HEK293 (cell line): ENCODE results near the gene AGT.

Experiments used
- CTCF ChIA-PET: fragments of 350-600 bp; formaldehyde crosslinking; extraction: SDS; loops from one replicate; lab custom pipeline; 2021; ENCODE audit warnings: antibody characterized with exemption; lab: Yijun Ruan, JAX
- POLR2A ChIA-PET: fragments of 300-600 bp; formaldehyde crosslinking; extraction: SDS; loops from one replicate; lab custom pipeline; 2020; ENCODE audit warnings: antibody characterized with exemption, inconsistent platforms; lab: Yijun Ruan, JAX
- H3K27ac ChIP-seq: fragments of 200-500 bp; sonication (Bioruptor generic); 2 replicates; pipeline ENCODE4 v1.5.1; 2014; ENCODE audit warnings: low read depth, low read length, control low read depth, inconsistent platforms; ENCODE audit errors: extremely low read depth
- H3K36me3 ChIP-seq, 2 experiments: fragments of 200-500 bp in 1 of 2; sonication (Bioruptor generic) in 1 of 2; 1 replicate in 1 of 2; 2 replicates in 1 of 2; pipeline ENCODE4 v1.5.1; 2014 to 2017; ENCODE audit warnings: inconsistent platforms in 2 of 2, low read length in 2 of 2; ENCODE audit not compliant: control insufficient read depth in 2 of 2, insufficient read depth in 1 of 2
- H3K4me1 ChIP-seq: fragments of 200-500 bp; sonication (Bioruptor generic); 2 replicates; pipeline ENCODE4 v1.5.1; 2014; ENCODE audit warnings: mild to moderate bottlenecking, low read length, inconsistent platforms; ENCODE audit not compliant: control insufficient read depth, insufficient read depth
- H3K4me3 ChIP-seq: 2 replicates; pipeline ENCODE4 v1.5.1; 2011; ENCODE audit warnings: low read depth, mild to moderate bottlenecking, control low read depth, low read length, moderate library complexity
- H3K9me3 ChIP-seq: fragments of 200-500 bp; sonication (Bioruptor generic); 2 replicates; pipeline ENCODE4 v1.5.1; 2014; ENCODE audit warnings: low read depth, low read length, inconsistent platforms; ENCODE audit not compliant: control insufficient read depth, insufficient read depth
- ZIC2 ChIP-seq: fragments of 450-650 bp; formaldehyde crosslinking; IDR thresholded peaks from 2 replicates; pipeline ENCODE4 v1.5.1; 2016; ENCODE audit warnings: missing biosample characterization, missing genetic modification characterization
- ZNF174 ChIP-seq: fragments of 450-650 bp; formaldehyde crosslinking; IDR thresholded peaks from 2 replicates; pipeline ENCODE4 v1.5.0; 2017; ENCODE audit warnings: missing biosample characterization, mild to moderate bottlenecking, missing genetic modification characterization
- ZNF214 ChIP-seq: fragments of 450-650 bp; formaldehyde crosslinking; IDR thresholded peaks from 2 replicates; pipeline ENCODE4 v1.5.1; 2017; ENCODE audit warnings: missing biosample characterization, mild to moderate bottlenecking, missing genetic modification characterization, borderline replicate concordance
- ZNF544 ChIP-seq: fragments of 450-650 bp; formaldehyde crosslinking; IDR thresholded peaks from 2 replicates; pipeline ENCODE4 v1.5.0; 2017; ENCODE audit warnings: missing biosample characterization, missing genetic modification characterization
- ZNF624 ChIP-seq: fragments of 450-650 bp; formaldehyde crosslinking; IDR thresholded peaks from 2 replicates; pipeline ENCODE4 v1.5.1; 2017; ENCODE audit warnings: missing biosample characterization, missing genetic modification characterization
- TF ChIP-seq, protein P1 (sequence below): fragments of 450-650 bp; formaldehyde crosslinking; IDR thresholded peaks from 2 replicates; pipeline ENCODE4 v1.5.1; 2016; ENCODE audit warnings: missing biosample characterization, missing genetic modification characterization
- TF ChIP-seq, protein P2 (sequence below): fragments of 450-650 bp; IDR thresholded peaks from 2 replicates; pipeline ENCODE4 v1.5.1; 2018; ENCODE audit warnings: missing biosample characterization, mild to moderate bottlenecking, missing genetic modification characterization
- TF ChIP-seq, protein P3 (sequence below): fragments of 450-650 bp; formaldehyde crosslinking; IDR thresholded peaks from 2 replicates; pipeline ENCODE4 v1.5.1; 2016; ENCODE audit warnings: missing biosample characterization, missing genetic modification characterization, borderline replicate concordance
- TF ChIP-seq, protein P4 (sequence below): fragments of 450-650 bp; formaldehyde crosslinking; IDR thresholded peaks from 2 replicates; pipeline ENCODE4 v1.5.1; 2017; ENCODE audit warnings: missing biosample characterization, mild to moderate bottlenecking, missing genetic modification characterization, moderate library complexity
- TF ChIP-seq, protein P5 (sequence below): fragments of 450-650 bp; formaldehyde crosslinking; conservative IDR thresholded peaks from 2 replicates; pipeline ENCODE4 v1.5.1; 2016; ENCODE audit warnings: low read depth, missing biosample characterization, missing genetic modification characterization

Gene AGT

DNA sequence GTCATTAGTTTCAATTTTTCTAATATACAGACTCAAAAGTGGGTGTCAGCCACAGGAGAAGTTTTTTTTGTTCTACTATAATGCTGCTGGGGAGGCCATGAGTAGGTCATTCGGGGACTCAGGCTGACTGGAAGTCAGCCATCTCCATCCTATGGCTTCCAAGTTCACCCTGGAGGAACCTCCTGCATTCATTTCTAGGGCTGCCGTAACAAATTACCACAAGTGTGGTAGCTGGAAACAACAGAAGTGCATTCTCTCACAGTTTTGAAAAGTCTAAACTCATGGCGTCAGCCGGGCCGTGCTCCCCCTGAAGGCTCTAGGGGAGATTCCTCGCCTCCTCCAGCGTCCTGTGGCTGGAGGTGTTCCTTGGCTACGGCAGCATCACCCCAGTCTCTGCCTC is 17.7 kb downstream of the AGT start (continued):
- TF ChIP-seq, protein P1, sequence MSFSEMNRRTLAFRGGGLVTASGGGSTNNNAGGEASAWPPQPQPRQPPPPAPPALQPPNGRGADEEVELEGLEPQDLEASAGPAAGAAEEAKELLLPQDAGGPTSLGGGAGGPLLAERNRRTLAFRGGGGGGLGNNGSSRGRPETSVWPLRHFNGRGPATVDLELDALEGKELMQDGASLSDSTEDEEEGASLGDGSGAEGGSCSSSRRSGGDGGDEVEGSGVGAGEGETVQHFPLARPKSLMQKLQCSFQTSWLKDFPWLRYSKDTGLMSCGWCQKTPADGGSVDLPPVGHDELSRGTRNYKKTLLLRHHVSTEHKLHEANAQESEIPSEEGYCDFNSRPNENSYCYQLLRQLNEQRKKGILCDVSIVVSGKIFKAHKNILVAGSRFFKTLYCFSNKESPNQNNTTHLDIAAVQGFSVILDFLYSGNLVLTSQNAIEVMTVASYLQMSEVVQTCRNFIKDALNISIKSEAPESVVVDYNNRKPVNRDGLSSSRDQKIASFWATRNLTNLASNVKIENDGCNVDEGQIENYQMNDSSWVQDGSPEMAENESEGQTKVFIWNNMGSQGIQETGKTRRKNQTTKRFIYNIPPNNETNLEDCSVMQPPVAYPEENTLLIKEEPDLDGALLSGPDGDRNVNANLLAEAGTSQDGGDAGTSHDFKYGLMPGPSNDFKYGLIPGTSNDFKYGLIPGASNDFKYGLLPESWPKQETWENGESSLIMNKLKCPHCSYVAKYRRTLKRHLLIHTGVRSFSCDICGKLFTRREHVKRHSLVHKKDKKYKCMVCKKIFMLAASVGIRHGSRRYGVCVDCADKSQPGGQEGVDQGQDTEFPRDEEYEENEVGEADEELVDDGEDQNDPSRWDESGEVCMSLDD (tag by site-specific recombination), result no peak
- no peak for TF ChIP-seq ZNF624

DNA sequence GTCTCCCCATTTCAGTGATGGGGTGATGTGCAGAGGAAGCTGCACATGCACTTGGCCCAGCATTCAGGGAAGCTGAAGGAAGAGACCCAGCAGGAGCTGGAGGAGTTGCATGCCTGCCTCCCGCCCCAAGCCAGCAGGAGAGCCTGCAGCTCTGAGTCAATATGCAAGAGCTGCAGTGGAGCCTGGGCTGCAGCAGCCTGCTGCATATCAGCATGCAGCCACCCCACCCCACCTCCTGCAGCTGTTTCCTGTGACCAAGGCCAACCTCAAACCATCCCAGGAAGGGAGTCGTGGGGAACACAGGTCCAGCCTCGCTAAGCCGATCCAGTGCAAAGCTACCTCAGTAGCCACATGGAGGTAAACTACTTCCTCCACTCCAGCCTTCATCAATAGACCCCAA is 18.9 kb downstream of the AGT start:
- Histone ChIP-seq H3K4me3 (no peak overlapping the region), H3K4me1 (no peaks in the 10 kb centered on the region), H3K9me3 (no peaks in the 10 kb centered on the region), H3K36me3 (peaks cover 19 to 43% of the 10 kb centered on the region in 2 experiments), H3K27ac (no peak overlapping the region)
- TF ChIP-seq, protein P2, sequence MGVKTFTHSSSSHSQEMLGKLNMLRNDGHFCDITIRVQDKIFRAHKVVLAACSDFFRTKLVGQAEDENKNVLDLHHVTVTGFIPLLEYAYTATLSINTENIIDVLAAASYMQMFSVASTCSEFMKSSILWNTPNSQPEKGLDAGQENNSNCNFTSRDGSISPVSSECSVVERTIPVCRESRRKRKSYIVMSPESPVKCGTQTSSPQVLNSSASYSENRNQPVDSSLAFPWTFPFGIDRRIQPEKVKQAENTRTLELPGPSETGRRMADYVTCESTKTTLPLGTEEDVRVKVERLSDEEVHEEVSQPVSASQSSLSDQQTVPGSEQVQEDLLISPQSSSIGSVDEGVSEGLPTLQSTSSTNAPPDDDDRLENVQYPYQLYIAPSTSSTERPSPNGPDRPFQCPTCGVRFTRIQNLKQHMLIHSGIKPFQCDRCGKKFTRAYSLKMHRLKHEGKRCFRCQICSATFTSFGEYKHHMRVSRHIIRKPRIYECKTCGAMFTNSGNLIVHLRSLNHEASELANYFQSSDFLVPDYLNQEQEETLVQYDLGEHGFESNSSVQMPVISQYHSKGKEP (tag by site-specific recombination), result peak; percentile 94
- TF ChIP-seq, protein P3, sequence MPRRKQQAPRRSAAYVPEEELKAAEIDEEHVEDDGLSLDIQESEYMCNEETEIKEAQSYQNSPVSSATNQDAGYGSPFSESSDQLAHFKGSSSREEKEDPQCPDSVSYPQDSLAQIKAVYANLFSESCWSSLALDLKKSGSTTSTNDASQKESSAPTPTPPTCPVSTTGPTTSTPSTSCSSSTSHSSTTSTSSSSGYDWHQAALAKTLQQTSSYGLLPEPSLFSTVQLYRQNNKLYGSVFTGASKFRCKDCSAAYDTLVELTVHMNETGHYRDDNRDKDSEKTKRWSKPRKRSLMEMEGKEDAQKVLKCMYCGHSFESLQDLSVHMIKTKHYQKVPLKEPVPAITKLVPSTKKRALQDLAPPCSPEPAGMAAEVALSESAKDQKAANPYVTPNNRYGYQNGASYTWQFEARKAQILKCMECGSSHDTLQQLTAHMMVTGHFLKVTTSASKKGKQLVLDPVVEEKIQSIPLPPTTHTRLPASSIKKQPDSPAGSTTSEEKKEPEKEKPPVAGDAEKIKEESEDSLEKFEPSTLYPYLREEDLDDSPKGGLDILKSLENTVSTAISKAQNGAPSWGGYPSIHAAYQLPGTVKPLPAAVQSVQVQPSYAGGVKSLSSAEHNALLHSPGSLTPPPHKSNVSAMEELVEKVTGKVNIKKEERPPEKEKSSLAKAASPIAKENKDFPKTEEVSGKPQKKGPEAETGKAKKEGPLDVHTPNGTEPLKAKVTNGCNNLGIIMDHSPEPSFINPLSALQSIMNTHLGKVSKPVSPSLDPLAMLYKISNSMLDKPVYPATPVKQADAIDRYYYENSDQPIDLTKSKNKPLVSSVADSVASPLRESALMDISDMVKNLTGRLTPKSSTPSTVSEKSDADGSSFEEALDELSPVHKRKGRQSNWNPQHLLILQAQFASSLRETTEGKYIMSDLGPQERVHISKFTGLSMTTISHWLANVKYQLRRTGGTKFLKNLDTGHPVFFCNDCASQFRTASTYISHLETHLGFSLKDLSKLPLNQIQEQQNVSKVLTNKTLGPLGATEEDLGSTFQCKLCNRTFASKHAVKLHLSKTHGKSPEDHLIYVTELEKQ, result no peak
- TF ChIP-seq ZNF174 (tag by site-specific recombination) (no peak), ZIC2 (tag by site-specific recombination) (peak; percentile 69), ZNF544 (tag by site-specific recombination) (no peak), ZNF214 (no peak)
- TF ChIP-seq, protein P4, sequence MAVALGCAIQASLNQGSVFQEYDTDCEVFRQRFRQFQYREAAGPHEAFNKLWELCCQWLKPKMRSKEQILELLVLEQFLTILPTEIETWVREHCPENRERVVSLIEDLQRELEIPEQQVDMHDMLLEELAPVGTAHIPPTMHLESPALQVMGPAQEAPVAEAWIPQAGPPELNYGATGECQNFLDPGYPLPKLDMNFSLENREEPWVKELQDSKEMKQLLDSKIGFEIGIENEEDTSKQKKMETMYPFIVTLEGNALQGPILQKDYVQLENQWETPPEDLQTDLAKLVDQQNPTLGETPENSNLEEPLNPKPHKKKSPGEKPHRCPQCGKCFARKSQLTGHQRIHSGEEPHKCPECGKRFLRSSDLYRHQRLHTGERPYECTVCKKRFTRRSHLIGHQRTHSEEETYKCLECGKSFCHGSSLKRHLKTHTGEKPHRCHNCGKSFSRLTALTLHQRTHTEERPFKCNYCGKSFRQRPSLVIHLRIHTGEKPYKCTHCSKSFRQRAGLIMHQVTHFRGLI (tag by site-specific recombination), result no peak
- TF ChIP-seq, protein P5, sequence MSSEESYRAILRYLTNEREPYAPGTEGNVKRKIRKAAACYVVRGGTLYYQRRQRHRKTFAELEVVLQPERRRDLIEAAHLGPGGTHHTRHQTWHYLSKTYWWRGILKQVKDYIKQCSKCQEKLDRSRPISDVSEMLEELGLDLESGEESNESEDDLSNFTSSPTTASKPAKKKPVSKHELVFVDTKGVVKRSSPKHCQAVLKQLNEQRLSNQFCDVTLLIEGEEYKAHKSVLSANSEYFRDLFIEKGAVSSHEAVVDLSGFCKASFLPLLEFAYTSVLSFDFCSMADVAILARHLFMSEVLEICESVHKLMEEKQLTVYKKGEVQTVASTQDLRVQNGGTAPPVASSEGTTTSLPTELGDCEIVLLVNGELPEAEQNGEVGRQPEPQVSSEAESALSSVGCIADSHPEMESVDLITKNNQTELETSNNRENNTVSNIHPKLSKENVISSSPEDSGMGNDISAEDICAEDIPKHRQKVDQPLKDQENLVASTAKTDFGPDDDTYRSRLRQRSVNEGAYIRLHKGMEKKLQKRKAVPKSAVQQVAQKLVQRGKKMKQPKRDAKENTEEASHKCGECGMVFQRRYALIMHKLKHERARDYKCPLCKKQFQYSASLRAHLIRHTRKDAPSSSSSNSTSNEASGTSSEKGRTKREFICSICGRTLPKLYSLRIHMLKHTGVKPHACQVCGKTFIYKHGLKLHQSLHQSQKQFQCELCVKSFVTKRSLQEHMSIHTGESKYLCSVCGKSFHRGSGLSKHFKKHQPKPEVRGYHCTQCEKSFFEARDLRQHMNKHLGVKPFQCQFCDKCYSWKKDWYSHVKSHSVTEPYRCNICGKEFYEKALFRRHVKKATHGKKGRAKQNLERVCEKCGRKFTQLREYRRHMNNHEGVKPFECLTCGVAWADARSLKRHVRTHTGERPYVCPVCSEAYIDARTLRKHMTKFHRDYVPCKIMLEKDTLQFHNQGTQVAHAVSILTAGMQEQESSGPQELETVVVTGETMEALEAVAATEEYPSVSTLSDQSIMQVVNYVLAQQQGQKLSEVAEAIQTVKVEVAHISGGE (tag by site-specific recombination), result no peak
- CTCF ChIA-PET, result interaction anchor here (0.7 kb wide), 1 partner anchor 12 kb away, joined by 3 read pairs; no protein-coding TSS in a partner anchor
- POLR2A ChIA-PET, result no interaction called here
